ENCODE results near the gene MRPL22.
"Not testable (repeated sequence)": the region's sequence is repeated elsewhere in the genome, so short reads cannot be mapped to it uniquely, and the experiment has no call there.

MRPL22 gene

GRCh38 chr5:154968953-154969352 lies 28.1 kb downstream of the MRPL22 start:
- no peak for TF ChIP-seq CTCF (IDR thresholded peaks at IDR 0.05; ENCODE audit: control extremely low read depth, extremely low read depth, low read depth, missing control alignments)
- no peak for DNase-seq (ENCODE audit: extremely low spot score)
- ChIA-PET CTCF (interaction anchor here (1.0 to 1.4 kb wide), 2 partner anchors 19 to 92 kb away, joined by 3 to 5 read pairs; no protein-coding TSS in a partner anchor), POLR2A (no interaction called here)

GRCh38 chr5:154970759-154971158 lies 29.9 kb downstream of the MRPL22 start:
- POLR2A ChIA-PET = no interaction called here
- TF ChIP-seq CTCF (IDR thresholded peaks at IDR 0.05; ENCODE audit: control extremely low read depth, extremely low read depth, low read depth, missing control alignments) = no peak
- CTCF ChIA-PET = no interaction called here
- no peak for DNase-seq (ENCODE audit: extremely low spot score)

DNA sequence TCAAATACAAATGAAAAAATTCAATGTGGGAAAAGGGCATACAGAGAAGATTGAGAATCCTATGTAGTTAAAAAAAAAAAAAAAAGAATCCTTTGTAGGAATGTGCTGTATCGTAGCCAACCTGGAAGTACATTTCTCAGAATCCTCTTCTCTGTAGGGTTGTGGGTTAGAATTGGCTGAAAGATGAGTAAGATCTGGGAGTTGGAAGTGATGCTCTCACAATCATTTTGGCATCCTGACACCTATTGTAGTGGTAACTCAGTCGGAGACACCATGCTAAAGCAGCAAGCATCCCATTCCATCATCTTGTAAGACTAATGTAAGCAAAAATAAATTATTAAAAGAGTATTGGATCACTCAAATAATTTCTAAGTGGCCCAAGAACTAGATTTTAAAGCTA lies 30.6 kb downstream of the MRPL22 start:
- ChIA-PET CTCF (interaction anchor here (1.4 to 3.2 kb wide), 5 partner anchors 10 to 33 kb away, joined by 3 to 11 read pairs (median 5); no protein-coding TSS in a partner anchor), POLR2A (no interaction called here)

DNA sequence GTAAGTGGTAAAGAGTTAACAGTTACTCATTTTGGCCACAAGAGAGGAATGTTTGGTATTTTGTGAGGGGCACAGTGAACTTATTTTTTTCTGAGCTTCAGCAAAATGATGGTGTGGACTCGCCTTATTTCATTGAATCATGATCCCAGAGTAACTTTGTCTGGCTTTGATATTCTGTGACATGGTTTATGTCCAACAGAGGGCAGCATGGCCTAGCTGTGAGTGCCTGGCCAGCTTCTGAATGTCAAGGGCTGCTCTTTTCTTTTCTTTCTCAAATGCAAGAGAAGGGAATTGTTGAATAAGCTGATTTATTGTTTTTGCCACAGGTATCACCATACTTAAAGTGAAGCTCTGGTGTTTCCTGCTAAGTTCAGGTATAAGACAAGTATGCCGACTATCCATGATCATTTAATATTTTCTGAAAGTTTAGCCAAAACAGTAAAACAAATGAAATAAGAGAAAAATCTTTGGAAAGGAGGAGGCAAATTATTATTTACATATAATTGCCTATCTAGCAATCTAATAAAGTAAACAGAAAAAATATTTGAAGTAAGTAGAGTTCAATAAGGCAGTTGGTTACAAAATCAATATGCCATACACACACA lies 31.7 kb downstream of the MRPL22 start:
- no peak for DNase-seq (ENCODE audit: extremely low spot score)
- ChIA-PET POLR2A (no interaction called here), CTCF (interaction anchor here (1.0 to 3.2 kb wide), 8 partner anchors 11 to 49 kb away, joined by 3 to 11 read pairs (median 4); no protein-coding TSS in a partner anchor)
- TF ChIP-seq CTCF (IDR thresholded peaks at IDR 0.05; ENCODE audit: control extremely low read depth, extremely low read depth, low read depth, missing control alignments) = peak; percentile 37

More for the DNA sequence above, 30.6 kb downstream of the MRPL22 start:
- no peak for DNase-seq (ENCODE audit: extremely low spot score)
- no peak for TF ChIP-seq CTCF (IDR thresholded peaks at IDR 0.05; ENCODE audit: control extremely low read depth, extremely low read depth, low read depth, missing control alignments)

GRCh38 chr5:154976082-154976481 lies 35.2 kb downstream of the MRPL22 start:
- POLR2A ChIA-PET = not testable (repeated sequence)
- CTCF ChIA-PET = interaction anchor here (1.4 kb wide), 1 partner anchor 30 kb away, joined by 3 read pairs; no protein-coding TSS in a partner anchor

DNA sequence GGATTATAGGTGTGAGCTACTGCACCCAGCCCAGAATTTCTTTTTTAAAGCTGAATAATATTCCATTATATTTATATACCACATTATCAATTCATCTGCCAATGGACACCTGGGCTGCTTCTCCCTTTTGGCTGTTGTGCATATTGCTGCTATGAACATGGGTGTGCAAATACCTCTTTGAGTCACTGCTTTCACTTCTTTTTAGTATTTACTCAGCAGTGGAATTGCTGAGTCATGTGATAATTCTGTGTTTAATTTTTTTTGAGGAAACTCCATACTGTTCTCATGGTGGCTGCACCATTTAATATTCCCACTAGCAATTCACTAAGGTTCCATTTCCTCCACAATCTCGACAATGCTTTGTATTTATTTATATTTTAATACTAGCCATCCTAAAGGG lies 36.5 kb downstream of the MRPL22 start:
- CTCF ChIA-PET = interaction anchor here (1.0 kb wide), 1 partner anchor 9 kb away, joined by 3 read pairs; no protein-coding TSS in a partner anchor
- POLR2A ChIA-PET = no interaction called here
- no peak for TF ChIP-seq CTCF (IDR thresholded peaks at IDR 0.05; ENCODE audit: control extremely low read depth, extremely low read depth, low read depth, missing control alignments)
- DNase-seq (ENCODE audit: extremely low spot score) = no peak

More at GRCh38 chr5:154976082-154976481, 35.2 kb downstream of the MRPL22 start:
- not testable (repeated sequence) for DNase-seq (ENCODE audit: extremely low spot score)

DNA sequence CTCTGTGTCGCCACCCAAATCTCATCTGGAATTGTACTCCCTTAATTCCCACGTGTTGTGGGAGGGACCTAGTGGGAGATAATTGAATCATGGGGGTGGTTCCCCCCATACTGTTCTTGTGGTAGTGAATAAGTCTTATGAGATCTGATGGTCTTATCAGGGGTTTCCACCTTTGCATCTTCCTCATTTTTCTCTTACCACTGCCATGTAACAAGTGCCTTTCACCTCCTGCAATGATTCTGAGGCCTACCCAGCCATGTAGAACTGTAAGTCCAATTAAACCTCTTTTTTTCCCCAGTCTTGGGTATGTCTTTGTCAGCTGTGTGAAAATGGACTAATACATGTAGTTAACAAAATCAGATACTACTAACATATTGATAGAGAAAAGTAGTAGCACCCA lies 37.4 kb downstream of the MRPL22 start:
- DNase-seq (ENCODE audit: extremely low spot score); POLR2A ChIA-PET; CTCF ChIA-PET: not testable (repeated sequence)

Measured in GM10248 (cell line).